PC-9 (cell line): Measurements from ENCODE around the gene POU4F3. TPM values are rescaled to one million over a fixed set of nuclear protein-coding genes. Genes with fewer than 3 reads are reported as not detected.
A peak's percentile ranks its signal among the peaks of the same experiment; 100 is the strongest.

ENCODE experiments used
- BruUV-seq: library from RNA; stranded (reverse); fragments of 400-500 nt; replicated peaks from 2 replicates; lab custom pipeline; 2021; lab: Mats Ljungman, UMichigan
- CTCF ChIA-PET: fragments of 300-600 bp; sonication (Branson Sonifier 250); formaldehyde crosslinking; loops from one replicate; lab custom pipeline; 2022; ENCODE audit warnings: antibody characterized with exemption; lab: Charles Lee
- POLR2A ChIA-PET: fragments of 300-600 bp; sonication (Branson Sonifier 250); formaldehyde crosslinking; loops from one replicate; lab custom pipeline; 2022; ENCODE audit warnings: antibody characterized with exemption; ENCODE audit not compliant: unreplicated experiment; lab: Charles Lee
- DNase-seq, 2 experiments: peaks; one replicate each; pipeline versions ENCODE4 v3.0.0 to v3.0.0-alpha.2; 2015 to 2022; ENCODE audit warnings: mixed read lengths in 1 of 2
- H2AFZ ChIP-seq: fragments of 200-600 bp; sonication (generic); 2 replicates; pipeline ENCODE4 v1.8.1; 2017; ENCODE audit warnings: antibody characterized with exemption
- H3F3A ChIP-seq: fragments of 200-600 bp; sonication (generic); 2 replicates; pipeline ENCODE4 v1.8.1; 2017; ENCODE audit warnings: antibody characterized with exemption, mild to moderate bottlenecking, low read depth; ENCODE audit not compliant: insufficient read depth
- H3K27ac ChIP-seq: fragments of 200-600 bp; sonication (generic); 2 replicates; pipeline ENCODE4 v1.6.1; 2016; ENCODE audit warnings: mixed run types
- H3K27me3 ChIP-seq: fragments of 200-600 bp; sonication (generic); 2 replicates; pipeline ENCODE4 v1.6.1; 2016; ENCODE audit warnings: low read depth, mixed run types; ENCODE audit not compliant: insufficient read depth
- H3K36me3 ChIP-seq: fragments of 200-600 bp; sonication (generic); 2 replicates; pipeline ENCODE4 v1.6.1; 2016; ENCODE audit warnings: low read depth, mixed run types
- H3K4me1 ChIP-seq: fragments of 200-600 bp; sonication (generic); replicated peaks from 2 replicates; pipeline ENCODE4 v1.6.1; 2016; ENCODE audit warnings: mixed run types; ENCODE audit not compliant: insufficient read depth
- H3K4me2 ChIP-seq: fragments of 200-600 bp; sonication (generic); 2 replicates; pipeline ENCODE4 v1.6.1; 2017; ENCODE audit warnings: mixed run types
- H3K4me3 ChIP-seq: fragments of 200-600 bp; sonication (generic); 2 replicates; pipeline ENCODE4 v1.6.1; 2016; ENCODE audit warnings: mixed run types
- H3K79me2 ChIP-seq: fragments of 200-600 bp; sonication (generic); 2 replicates; pipeline ENCODE4 v1.6.1; 2017; ENCODE audit warnings: low read depth, mixed run types
- H3K9me2 ChIP-seq: fragments of 200-600 bp; sonication (generic); 2 replicates; pipeline ENCODE4 v1.8.1; 2017; ENCODE audit warnings: mild to moderate bottlenecking; ENCODE audit not compliant: insufficient read depth
- H3K9me3 ChIP-seq: fragments of 200-600 bp; sonication (generic); 2 replicates; pipeline ENCODE4 v1.8.1; 2016; ENCODE audit warnings: low read depth; ENCODE audit not compliant: insufficient read depth
- H4K20me1 ChIP-seq: fragments of 200-600 bp; sonication (generic); 2 replicates; pipeline ENCODE4 v1.8.1; 2017; ENCODE audit not compliant: insufficient read depth
- CTCF ChIP-seq: fragments of 200-600 bp; sonication (generic); conservative IDR thresholded peaks from 2 replicates; pipeline ENCODE4 v1.6.1; 2017; ENCODE audit warnings: mixed run types, antibody characterized with exemption, mild to moderate bottlenecking, moderate library complexity
- EZH2 ChIP-seq: fragments of 200-600 bp; sonication (generic); IDR thresholded peaks from 2 replicates; pipeline ENCODE4 v1.8.0; 2017; ENCODE audit warnings: antibody characterized with exemption, low read depth
- intact Hi-C: fragments of 100-400 bp; cut with micrococcal nuclease; formaldehyde crosslinking; loops from one replicate; pipeline ENCODE4 v1.10.0; 2022; ENCODE audit not compliant: unreplicated experiment
- total RNA-seq: library from RNA; stranded (reverse); gene quantifications from 2 replicates; pipeline ENCODE4 v1.2.3, GENCODE V29; 2021

POU4F3 gene
- total RNA-seq, 1 experiment from 2014 or later: not detected

- ChIA-PET POLR2A (no interaction called here), CTCF (no interaction called here)
Measured at GRCh38 chr5:146327257-146327870, 11.3 kb upstream of the POU4F3 start.

GRCh38 chr5:146327989-146328388, 10.7 kb upstream of the POU4F3 start:
- Histone ChIP-seq H4K20me1 (no peaks in the 10 kb centered on the region), H3K27ac (no peak overlapping the region), H3K4me2 (no peak overlapping the region), H3K9me3 (no peaks in the 10 kb centered on the region), H3K27me3 (peaks cover 2% of the 10 kb centered on the region; the same call in 1 of the 2 replicates), H3K9me2 (no peaks in the 10 kb centered on the region), H3K4me1 (0 out of 2 replicates have a peak, but pooled peaks cover 11% of the 10 kb centered on the region), H3K36me3 (no peaks in the 10 kb centered on the region), H3F3A (no peaks in the 10 kb centered on the region), H3K4me3 (no peak overlapping the region), H2AFZ (no peak overlapping the region), H3K79me2 (no peaks in the 10 kb centered on the region)
- ChIA-PET POLR2A (no interaction called here), CTCF (interaction anchor here (0.7 kb wide), 1 partner anchor 552 kb away, joined by 6 read pairs; no protein-coding TSS in a partner anchor)
- DNase-seq: no peak
- no TSS peak for BruUV-seq
- intact Hi-C loops: no loop called here
- no peak for TF ChIP-seq EZH2
- TF ChIP-seq CTCF: no peak

More at GRCh38 chr5:146327257-146327870, 11.3 kb upstream of the POU4F3 start:
- H3K4me3 ChIP-seq: no peak overlapping the region
- H3K27me3 ChIP-seq: no peaks in the 10 kb centered on the region; the same call in 1 of the 2 replicates
- TF ChIP-seq CTCF: no peak
- TF ChIP-seq EZH2: no peak
- no peak overlapping the region for H3K27ac ChIP-seq
- no TSS peak for BruUV-seq
- H3K9me3 ChIP-seq: no peaks in the 10 kb centered on the region
- no peaks in the 10 kb centered on the region for H4K20me1 ChIP-seq
- H3K4me2 ChIP-seq: 0 out of 2 replicates have a peak overlapping the region, but pooled peaks have one; percentile 19
- H3K79me2 ChIP-seq: no peaks in the 10 kb centered on the region
- no peaks in the 10 kb centered on the region for H3K36me3 ChIP-seq
- H3K9me2 ChIP-seq: no peaks in the 10 kb centered on the region
- no peaks in the 10 kb centered on the region for H3F3A ChIP-seq
- peak in 1 of 2 experiments; percentile 61 for DNase-seq
- 0 out of 2 replicates have a peak, but pooled peaks cover 11% of the 10 kb centered on the region for H3K4me1 ChIP-seq
- H2AFZ ChIP-seq: no peak overlapping the region
- intact Hi-C loops: no loop called here

- Histone ChIP-seq H3K9me3 (no peaks in the 10 kb centered on the region), H3K27ac (no peak overlapping the region), H3K27me3 (peaks cover 7% of the 10 kb centered on the region), H3K4me2 (no peak overlapping the region), H3K36me3 (no peaks in the 10 kb centered on the region), H4K20me1 (no peaks in the 10 kb centered on the region), H3K79me2 (no peaks in the 10 kb centered on the region), H3K9me2 (no peaks in the 10 kb centered on the region), H3F3A (no peaks in the 10 kb centered on the region), H3K4me1 (0 out of 2 replicates have a peak, but pooled peaks cover 11% of the 10 kb centered on the region), H2AFZ (no peak overlapping the region), H3K4me3 (no peak overlapping the region)
- intact Hi-C loops: no loop called here
- ChIA-PET POLR2A (no interaction called here), CTCF (no interaction called here)
- TF ChIP-seq EZH2 (no peak), CTCF (no peak)
- no TSS peak for BruUV-seq
- no peak for DNase-seq
Measured at GRCh38 chr5:146329697-146330096, 8.9 kb upstream of the POU4F3 start.
